ENCODE data around the gene C1orf21.

GRCh38 chr1:184486761-184487445 lies 100.1 kb downstream of the C1orf21 start:
- TF ChIP-seq, protein P1, sequence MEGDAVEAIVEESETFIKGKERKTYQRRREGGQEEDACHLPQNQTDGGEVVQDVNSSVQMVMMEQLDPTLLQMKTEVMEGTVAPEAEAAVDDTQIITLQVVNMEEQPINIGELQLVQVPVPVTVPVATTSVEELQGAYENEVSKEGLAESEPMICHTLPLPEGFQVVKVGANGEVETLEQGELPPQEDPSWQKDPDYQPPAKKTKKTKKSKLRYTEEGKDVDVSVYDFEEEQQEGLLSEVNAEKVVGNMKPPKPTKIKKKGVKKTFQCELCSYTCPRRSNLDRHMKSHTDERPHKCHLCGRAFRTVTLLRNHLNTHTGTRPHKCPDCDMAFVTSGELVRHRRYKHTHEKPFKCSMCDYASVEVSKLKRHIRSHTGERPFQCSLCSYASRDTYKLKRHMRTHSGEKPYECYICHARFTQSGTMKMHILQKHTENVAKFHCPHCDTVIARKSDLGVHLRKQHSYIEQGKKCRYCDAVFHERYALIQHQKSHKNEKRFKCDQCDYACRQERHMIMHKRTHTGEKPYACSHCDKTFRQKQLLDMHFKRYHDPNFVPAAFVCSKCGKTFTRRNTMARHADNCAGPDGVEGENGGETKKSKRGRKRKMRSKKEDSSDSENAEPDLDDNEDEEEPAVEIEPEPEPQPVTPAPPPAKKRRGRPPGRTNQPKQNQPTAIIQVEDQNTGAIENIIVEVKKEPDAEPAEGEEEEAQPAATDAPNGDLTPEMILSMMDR (IDR thresholded peaks at IDR 0.05; ENCODE audit: low read length) = no peak
- no peak for TF ChIP-seq EZH2 (IDR thresholded peaks at IDR 0.05; ENCODE audit: borderline replicate concordance, low read length)
